ENCODE measurements around the gene TTC7B. TPM values are rescaled to one million over a fixed set of nuclear protein-coding genes. Genes with fewer than 3 reads are reported as not detected.

Gene TTC7B
- total RNA-seq, 1 experiment from 2014 or later, result 40.9 TPM

- no peak overlapping the region for H3K4me3 ChIP-seq (ENCODE audit: low read depth in 2 of 2, low read length in 2 of 2)
- DNase-seq (ENCODE audit: low read depth, low spot score) (no peak), ATAC-seq (no peak)
- H3K36me3 ChIP-seq (ENCODE audit: control insufficient read depth, insufficient read depth, low read length), result no peaks in the 10 kb centered on the region
- H3K27me3 ChIP-seq (ENCODE audit: control insufficient read depth, insufficient read depth, low read length), result no peaks in the 10 kb centered on the region
- intact Hi-C loops (cut with micrococcal nuclease; ENCODE audit: unreplicated experiment) (no loop called here), in situ Hi-C loops (cut with HindIII; ENCODE audit: low pct_unique_long_range_greater_than_20kb, low sequenced_read_pairs) (no loop called here)
- POLR2A ChIA-PET, result no interaction called here
- H3K27ac ChIP-seq (ENCODE audit: low read length), result no peak overlapping the region
- no peaks in the 10 kb centered on the region for H3K4me1 ChIP-seq (ENCODE audit: control insufficient read depth, insufficient read depth, low read length)
- BruUV-seq (replicated peaks), result no TSS peak
- CTCF ChIA-PET, result no interaction called here
- H3K9me3 ChIP-seq (ENCODE audit: control insufficient read depth, insufficient read depth, low read depth, low read length), result no peaks in the 10 kb centered on the region
- TF ChIP-seq SIN3A (IDR thresholded peaks at IDR 0.05; ENCODE audit: borderline replicate concordance, insufficient read depth, low read depth, low read length) (no peak), TCF7L2 (IDR thresholded peaks at IDR 0.05; ENCODE audit: low read depth, low read length) (no peak), POLR2AphosphoS5 (IDR thresholded peaks at IDR 0.05; ENCODE audit: low read depth, low read length) (no peak), CTCF (IDR thresholded peaks at IDR 0.05) (no peak)
Measured at GRCh38 chr14:90582166-90582565, 234.1 kb downstream of the TTC7B start.

- Histone ChIP-seq H3K36me3 (ENCODE audit: control insufficient read depth, insufficient read depth, low read length) (no peaks in the 10 kb centered on the region), H3K27me3 (ENCODE audit: control insufficient read depth, insufficient read depth, low read length) (no peaks in the 10 kb centered on the region), H3K4me3 (ENCODE audit: low read depth in 2 of 2, low read length in 2 of 2) (no peak overlapping the region), H3K27ac (ENCODE audit: low read length) (no peak overlapping the region), H3K9me3 (ENCODE audit: control insufficient read depth, insufficient read depth, low read depth, low read length) (no peaks in the 10 kb centered on the region), H3K4me1 (ENCODE audit: control insufficient read depth, insufficient read depth, low read length) (no peaks in the 10 kb centered on the region)
- BruUV-seq (replicated peaks), result no TSS peak
- ChIA-PET CTCF (no interaction called here), POLR2A (no interaction called here)
- intact Hi-C loops (cut with micrococcal nuclease; ENCODE audit: unreplicated experiment) (no loop called here), in situ Hi-C loops (cut with HindIII; ENCODE audit: low pct_unique_long_range_greater_than_20kb, low sequenced_read_pairs) (no loop called here)
- no peak for TF ChIP-seq SIN3A (IDR thresholded peaks at IDR 0.05; ENCODE audit: borderline replicate concordance, insufficient read depth, low read depth, low read length)
- DNase-seq (ENCODE audit: low read depth, low spot score), result no peak
- ATAC-seq, result no peak
Measured at GRCh38 chr14:90581745-90582144, 234.5 kb downstream of the TTC7B start.

GRCh38 chr14:90580377-90581335 is 235.6 kb downstream of the TTC7B start:
- Histone ChIP-seq H3K9me3 (ENCODE audit: control insufficient read depth, insufficient read depth, low read depth, low read length) (no peaks in the 10 kb centered on the region), H3K4me1 (ENCODE audit: control insufficient read depth, insufficient read depth, low read length) (no peaks in the 10 kb centered on the region), H3K27me3 (ENCODE audit: control insufficient read depth, insufficient read depth, low read length) (no peaks in the 10 kb centered on the region), H3K27ac (ENCODE audit: low read length) (no peak overlapping the region), H3K4me3 (ENCODE audit: low read depth in 2 of 2, low read length in 2 of 2) (no peak overlapping the region), H3K36me3 (ENCODE audit: control insufficient read depth, insufficient read depth, low read length) (no peaks in the 10 kb centered on the region)
- DNase-seq (ENCODE audit: low read depth, low spot score) (no peak), ATAC-seq (no peak)
- ChIA-PET POLR2A (no interaction called here), CTCF (no interaction called here)
- in situ Hi-C loops (cut with HindIII; ENCODE audit: low pct_unique_long_range_greater_than_20kb, low sequenced_read_pairs), result no loop called here
- BruUV-seq (replicated peaks), result no TSS peak
- intact Hi-C loops (cut with micrococcal nuclease; ENCODE audit: unreplicated experiment), result no loop called here
- TF ChIP-seq SIN3A (IDR thresholded peaks at IDR 0.05; ENCODE audit: borderline replicate concordance, insufficient read depth, low read depth, low read length) (no peak), POLR2AphosphoS5 (IDR thresholded peaks at IDR 0.05; ENCODE audit: low read depth, low read length) (no peak), CTCF (IDR thresholded peaks at IDR 0.05) (no peak), TCF7L2 (IDR thresholded peaks at IDR 0.05; ENCODE audit: low read depth, low read length) (no peak)
- TF ChIP-seq, protein P1, sequence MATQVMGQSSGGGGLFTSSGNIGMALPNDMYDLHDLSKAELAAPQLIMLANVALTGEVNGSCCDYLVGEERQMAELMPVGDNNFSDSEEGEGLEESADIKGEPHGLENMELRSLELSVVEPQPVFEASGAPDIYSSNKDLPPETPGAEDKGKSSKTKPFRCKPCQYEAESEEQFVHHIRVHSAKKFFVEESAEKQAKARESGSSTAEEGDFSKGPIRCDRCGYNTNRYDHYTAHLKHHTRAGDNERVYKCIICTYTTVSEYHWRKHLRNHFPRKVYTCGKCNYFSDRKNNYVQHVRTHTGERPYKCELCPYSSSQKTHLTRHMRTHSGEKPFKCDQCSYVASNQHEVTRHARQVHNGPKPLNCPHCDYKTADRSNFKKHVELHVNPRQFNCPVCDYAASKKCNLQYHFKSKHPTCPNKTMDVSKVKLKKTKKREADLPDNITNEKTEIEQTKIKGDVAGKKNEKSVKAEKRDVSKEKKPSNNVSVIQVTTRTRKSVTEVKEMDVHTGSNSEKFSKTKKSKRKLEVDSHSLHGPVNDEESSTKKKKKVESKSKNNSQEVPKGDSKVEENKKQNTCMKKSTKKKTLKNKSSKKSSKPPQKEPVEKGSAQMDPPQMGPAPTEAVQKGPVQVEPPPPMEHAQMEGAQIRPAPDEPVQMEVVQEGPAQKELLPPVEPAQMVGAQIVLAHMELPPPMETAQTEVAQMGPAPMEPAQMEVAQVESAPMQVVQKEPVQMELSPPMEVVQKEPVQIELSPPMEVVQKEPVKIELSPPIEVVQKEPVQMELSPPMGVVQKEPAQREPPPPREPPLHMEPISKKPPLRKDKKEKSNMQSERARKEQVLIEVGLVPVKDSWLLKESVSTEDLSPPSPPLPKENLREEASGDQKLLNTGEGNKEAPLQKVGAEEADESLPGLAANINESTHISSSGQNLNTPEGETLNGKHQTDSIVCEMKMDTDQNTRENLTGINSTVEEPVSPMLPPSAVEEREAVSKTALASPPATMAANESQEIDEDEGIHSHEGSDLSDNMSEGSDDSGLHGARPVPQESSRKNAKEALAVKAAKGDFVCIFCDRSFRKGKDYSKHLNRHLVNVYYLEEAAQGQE (IDR thresholded peaks at IDR 0.05; ENCODE audit: insufficient read depth in 1 of 2, low read depth in 2 of 2, low read length in 1 of 2), result no peak
